Memory B cell (primary cell): ENCODE measurements around the gene ACAA1.
A peak's percentile ranks its signal among the peaks of the same experiment; 100 is the strongest.
"Not testable (repeated sequence)": the region's sequence is repeated elsewhere in the genome, so short reads cannot be mapped to it uniquely, and the experiment has no call there.

Experiments
- ATAC-seq: fragments of 150-1000 bp; cut with Tn5 transposase; 2 replicates; pipeline ENCODE4 v1.10.0; 2021; ENCODE audit warnings: low read depth, mild to moderate bottlenecking, moderate library complexity
- DNase-seq, 2 donors: peaks; one replicate each; pipeline ENCODE4 v3.0.0; 2022; ENCODE audit warnings: low spot score in 2 of 2
- H3K27ac Mint-ChIP-seq: one replicate; pipeline ENCODE4 v1.8.0; 2022; ENCODE audit warnings: mild to moderate bottlenecking, moderate library complexity, mixed read lengths
- H3K27me3 Mint-ChIP-seq: one replicate; pipeline ENCODE4 v1.8.0; 2022; ENCODE audit warnings: mixed read lengths
- H3K36me3 Mint-ChIP-seq: one replicate; pipeline ENCODE4 v1.8.0; 2022; ENCODE audit warnings: mild to moderate bottlenecking, mixed read lengths
- H3K4me1 Mint-ChIP-seq: one replicate; pipeline ENCODE4 v1.8.0; 2022; ENCODE audit warnings: mixed read lengths
- H3K4me3 Mint-ChIP-seq: one replicate; pipeline ENCODE4 v1.8.0; 2022; ENCODE audit warnings: mild to moderate bottlenecking, moderate library complexity, mixed read lengths
- H3K9me3 Mint-ChIP-seq: one replicate; pipeline ENCODE4 v1.8.0; 2022; ENCODE audit warnings: mixed read lengths

ACAA1 gene

DNA sequence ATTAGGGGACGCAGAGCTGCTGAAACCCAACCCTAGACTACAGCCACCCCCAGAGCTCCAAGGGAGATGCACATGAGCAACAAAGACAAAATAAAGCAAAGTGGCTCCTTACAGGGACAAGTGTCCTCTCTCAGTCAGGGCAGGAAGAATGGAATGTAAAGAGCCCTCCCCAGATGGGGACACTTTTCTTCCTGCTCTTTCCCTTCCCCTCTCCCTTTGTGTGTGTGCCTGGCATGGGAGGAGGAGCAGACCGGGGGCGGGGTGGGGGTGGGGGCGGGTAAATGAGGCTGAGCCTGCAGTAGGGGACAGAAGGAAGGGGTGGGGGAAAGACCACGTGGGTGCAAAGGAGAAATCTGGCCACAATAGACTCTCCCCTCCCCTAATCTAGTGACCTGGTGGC is 37.4 kb downstream of the ACAA1 start:
- ATAC-seq (no peak), DNase-seq (no peak)
- Mint-ChIP-seq H3K27ac (no peak overlapping the region), H3K9me3 (peaks cover 2% of the 10 kb centered on the region), H3K36me3 (peaks cover 2% of the 10 kb centered on the region), H3K4me1 (peaks cover 12% of the 10 kb centered on the region), H3K4me3 (no peak overlapping the region), H3K27me3 (peaks cover 13% of the 10 kb centered on the region)

DNA sequence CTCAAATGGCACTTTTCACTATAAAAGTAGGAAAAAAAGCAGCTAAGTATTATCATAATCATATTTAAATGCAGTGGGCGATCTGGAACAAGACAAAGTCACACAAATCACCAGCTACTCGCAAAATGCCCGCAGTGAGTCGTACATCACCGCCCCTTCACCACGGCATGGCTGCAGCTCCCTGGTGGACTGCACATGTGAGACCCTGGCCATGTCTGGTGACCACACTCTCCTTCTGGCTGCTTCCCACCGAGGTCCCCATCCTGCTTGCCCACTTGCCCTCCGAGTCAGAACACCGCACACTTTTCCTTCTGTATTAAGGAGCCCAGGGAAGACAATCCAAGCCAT is 38.6 kb downstream of the ACAA1 start:
- Mint-ChIP-seq H3K27me3 (peaks cover 14% of the 10 kb centered on the region), H3K27ac (no peak overlapping the region), H3K4me3 (no peak overlapping the region), H3K9me3 (no peaks in the 10 kb centered on the region), H3K36me3 (no peaks in the 10 kb centered on the region), H3K4me1 (peaks cover 12% of the 10 kb centered on the region)
- DNase-seq = no peak
- ATAC-seq = no peak

DNA sequence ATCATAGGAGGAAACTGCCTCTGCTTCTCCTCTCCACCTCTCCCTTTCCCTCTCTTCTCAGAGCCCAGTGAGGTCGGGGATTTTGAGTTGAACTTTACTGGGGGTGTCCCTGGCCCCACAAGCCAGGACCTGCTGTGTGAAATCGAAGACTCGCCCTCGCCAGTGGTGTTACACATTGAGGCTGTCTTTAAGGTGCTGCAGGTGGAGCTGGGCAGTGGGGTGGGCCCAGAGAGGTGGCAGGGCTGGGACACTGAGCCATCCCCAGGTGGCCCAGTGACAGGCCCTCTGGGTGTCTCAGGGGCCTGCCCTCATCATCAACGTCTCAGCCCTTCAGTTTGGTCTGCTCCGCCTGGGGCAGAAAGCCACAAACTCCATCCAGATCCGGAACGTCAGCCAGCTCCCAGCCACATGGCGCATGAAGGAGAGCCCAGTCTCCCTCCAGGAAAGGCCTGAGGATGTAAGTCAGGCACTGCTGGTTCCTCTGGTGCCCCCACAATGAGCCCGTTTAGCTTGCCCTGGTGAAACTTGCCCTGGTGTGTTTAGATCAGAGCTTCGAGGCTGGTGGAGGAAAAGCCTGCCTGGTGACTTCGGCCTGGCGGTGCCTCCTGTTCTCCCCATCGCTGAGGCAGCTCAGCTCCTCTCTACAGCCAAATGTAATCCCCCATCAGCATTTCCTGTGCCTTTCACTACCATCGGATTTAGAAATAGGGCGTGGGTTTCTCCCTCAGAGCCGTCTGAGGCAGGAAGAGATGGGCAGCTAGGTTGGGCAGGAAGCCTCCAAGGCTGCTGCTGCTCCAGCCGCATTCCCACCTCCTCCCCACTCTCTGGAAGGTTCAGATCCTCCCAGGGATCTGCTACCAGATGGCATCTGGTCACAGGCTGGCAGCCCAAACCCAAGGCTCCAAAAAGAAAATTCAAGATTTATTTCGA is 39.2 kb downstream of the ACAA1 start:
- peaks cover 16% of the 10 kb centered on the region for H3K27me3 Mint-ChIP-seq
- H3K27ac Mint-ChIP-seq = no peak overlapping the region
- no peak for ATAC-seq
- peaks cover 10% of the 10 kb centered on the region for H3K4me1 Mint-ChIP-seq
- no peaks in the 10 kb centered on the region for H3K9me3 Mint-ChIP-seq
- no peak overlapping the region for H3K4me3 Mint-ChIP-seq
- no peak for DNase-seq
- H3K36me3 Mint-ChIP-seq = no peaks in the 10 kb centered on the region

DNA sequence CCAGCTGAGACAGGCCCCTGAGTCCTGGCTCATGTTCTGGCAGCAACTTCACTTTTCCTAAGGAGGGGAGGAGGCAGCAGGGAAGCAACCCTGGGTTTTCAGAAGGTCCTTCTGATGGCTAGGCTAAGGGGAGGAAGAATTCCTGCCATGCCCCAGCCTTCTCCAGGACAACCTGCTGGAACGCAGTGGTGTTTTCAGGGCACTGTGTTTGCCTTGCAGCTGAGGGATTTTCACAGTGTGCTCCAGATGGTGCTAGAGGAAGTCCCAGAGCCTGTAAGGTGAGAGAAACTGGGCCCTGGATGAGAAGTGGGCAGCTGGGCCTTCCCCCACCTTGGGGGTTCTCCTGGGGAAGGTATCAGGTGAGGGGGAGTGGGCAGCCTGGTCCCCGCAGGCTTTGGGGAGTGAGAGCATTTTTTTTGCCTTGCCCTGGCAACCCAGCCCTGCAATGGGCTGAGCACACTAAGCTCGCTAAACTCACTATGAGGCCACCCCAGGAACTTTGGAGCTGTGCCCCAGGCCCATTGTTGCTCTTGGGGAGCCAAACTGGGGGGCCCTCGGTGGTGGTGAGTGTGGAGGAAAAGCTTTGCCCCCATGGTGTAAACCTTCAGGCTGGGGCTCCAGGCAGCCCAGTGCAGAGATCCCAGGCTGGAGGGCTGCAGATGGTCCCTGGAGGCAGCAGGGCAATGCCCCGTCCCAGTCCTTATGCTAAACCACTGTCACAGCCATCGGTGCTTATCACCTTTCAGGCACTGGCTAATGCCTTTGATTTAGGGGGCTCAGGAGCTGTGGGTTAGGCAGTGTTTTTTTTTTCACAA is 41.1 kb downstream of the ACAA1 start:
- Mint-ChIP-seq H3K9me3 (no peaks in the 10 kb centered on the region), H3K36me3 (no peaks in the 10 kb centered on the region), H3K4me1 (peaks cover 7% of the 10 kb centered on the region), H3K27me3 (peaks cover 16% of the 10 kb centered on the region), H3K27ac (no peak overlapping the region), H3K4me3 (no peak overlapping the region)
- ATAC-seq (no peak), DNase-seq (no peak)

DNA sequence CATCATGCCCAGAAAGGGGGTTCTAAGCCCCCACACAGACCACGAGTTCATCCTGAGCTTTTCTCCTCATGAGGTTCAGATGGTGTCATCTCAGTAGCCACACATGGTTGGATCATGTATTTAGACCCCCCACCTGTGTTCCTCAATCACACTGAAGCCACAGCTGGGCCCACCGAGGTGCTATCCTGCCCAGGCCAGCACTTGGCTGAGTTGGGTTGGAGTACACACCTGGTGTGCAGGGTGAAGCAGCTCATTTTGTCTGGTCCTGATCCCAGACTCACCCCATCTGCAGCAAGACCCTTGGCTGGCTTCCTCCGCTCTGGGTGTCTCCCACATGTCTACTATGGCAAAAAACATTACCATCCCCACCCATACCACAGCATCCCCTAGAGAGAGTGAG is 41.9 kb downstream of the ACAA1 start:
- ATAC-seq = no peak
- DNase-seq = no peak
- no peak overlapping the region for H3K4me3 Mint-ChIP-seq
- no peaks in the 10 kb centered on the region for H3K9me3 Mint-ChIP-seq
- H3K27me3 Mint-ChIP-seq = peaks cover 16% of the 10 kb centered on the region
- peaks cover 7% of the 10 kb centered on the region for H3K4me1 Mint-ChIP-seq
- no peak overlapping the region for H3K27ac Mint-ChIP-seq
- H3K36me3 Mint-ChIP-seq = no peaks in the 10 kb centered on the region

DNA sequence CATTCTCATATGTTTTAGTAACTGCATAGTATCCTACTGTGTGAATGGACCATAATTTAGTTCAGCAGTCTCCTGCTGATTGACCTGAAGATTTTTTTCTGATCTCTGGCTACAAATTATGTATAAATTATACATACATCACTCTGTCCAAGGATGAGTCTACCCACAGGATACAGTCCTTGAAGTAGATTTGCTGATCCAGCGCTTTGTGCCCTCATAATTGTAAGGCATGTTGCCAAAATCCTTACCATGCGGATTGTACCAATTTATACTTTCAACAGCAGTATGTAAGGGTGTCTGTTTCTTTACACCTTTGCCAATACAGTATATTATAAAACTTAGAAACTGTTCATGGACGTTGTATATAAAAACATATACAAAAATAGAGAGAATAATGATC is 46.5 kb downstream of the ACAA1 start:
- Mint-ChIP-seq H3K27ac (no peak overlapping the region), H3K4me1 (peaks cover 7% of the 10 kb centered on the region), H3K4me3 (no peak overlapping the region), H3K27me3 (peaks cover 11% of the 10 kb centered on the region), H3K36me3 (no peaks in the 10 kb centered on the region), H3K9me3 (no peaks in the 10 kb centered on the region)
- DNase-seq (no peak), ATAC-seq (no peak)

DNA sequence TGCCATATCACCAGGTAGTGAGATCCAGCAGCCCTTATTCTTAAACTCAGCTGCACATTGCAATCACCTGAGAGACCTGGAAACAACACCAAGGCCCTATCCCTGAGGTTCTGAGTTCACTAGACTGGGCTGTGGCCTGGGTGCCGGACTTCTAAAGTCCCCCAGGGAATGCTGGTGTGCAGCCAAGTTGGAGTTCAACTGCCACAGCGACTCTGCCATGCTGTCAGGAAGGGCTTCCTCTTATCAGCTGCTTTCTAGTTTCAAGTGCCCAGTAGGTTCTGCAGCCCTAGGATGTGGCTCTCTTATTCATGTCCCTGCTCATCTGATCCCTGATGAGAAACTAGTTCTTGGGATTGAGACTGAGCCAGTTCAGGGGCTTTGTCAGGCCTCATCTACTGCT is 47.8 kb downstream of the ACAA1 start:
- H3K4me3 Mint-ChIP-seq = no peak overlapping the region
- peaks cover 7% of the 10 kb centered on the region for H3K4me1 Mint-ChIP-seq
- H3K9me3 Mint-ChIP-seq = peaks cover 2% of the 10 kb centered on the region
- H3K27me3 Mint-ChIP-seq = peaks cover 2% of the 10 kb centered on the region
- no peak overlapping the region for H3K27ac Mint-ChIP-seq
- peaks cover 2% of the 10 kb centered on the region for H3K36me3 Mint-ChIP-seq
- DNase-seq (no peak), ATAC-seq (no peak)

DNA sequence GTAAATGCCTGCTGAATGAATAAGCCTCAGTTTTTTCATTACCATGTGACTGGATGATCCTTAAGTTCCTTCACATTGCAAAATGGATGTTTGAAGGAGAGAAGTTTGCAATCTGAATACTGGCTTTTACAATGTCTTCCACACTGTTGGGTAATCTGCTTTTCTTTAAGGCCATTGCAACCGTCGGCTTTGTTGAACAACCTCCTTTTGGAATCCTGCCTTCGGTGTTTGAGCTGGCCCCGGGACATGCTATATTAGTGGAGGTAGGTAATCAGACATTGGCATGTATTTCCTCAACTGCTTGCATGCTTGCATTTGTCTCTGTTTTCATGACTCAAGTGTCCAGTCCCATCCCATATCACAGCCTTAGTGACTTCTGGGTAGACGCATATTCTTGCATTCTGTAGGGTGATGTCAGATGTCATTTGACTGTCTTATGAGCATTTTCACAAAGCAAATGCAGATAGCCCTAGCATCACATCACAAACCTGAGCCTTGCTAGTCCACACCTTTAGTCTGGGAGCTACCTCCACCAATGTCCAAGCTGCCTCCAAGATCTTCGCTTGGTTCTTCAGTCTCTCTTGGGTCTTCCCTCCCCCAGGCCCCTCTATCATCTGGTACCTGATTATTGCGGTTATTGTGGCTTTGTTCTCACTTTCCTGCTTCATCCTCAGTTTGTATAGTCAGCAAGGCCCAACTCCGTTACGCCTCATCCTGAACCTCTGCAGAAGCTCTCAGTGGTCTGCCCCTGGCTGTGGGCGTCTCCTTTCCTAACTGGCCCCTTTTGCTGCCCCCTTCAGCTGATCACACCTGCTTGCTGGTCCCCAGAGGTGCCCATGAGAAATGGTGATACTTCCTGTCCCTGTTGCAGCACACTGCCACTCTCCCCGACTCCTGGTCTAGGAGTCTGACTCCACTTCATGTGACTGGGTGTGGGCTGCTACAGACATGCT is 48.5 kb downstream of the ACAA1 start:
- H3K4me3 Mint-ChIP-seq = no peak overlapping the region
- H3K4me1 Mint-ChIP-seq = peaks cover 7% of the 10 kb centered on the region
- no peak for DNase-seq
- ATAC-seq = no peak
- H3K9me3 Mint-ChIP-seq = peaks cover 5% of the 10 kb centered on the region
- H3K27me3 Mint-ChIP-seq = peaks cover 2% of the 10 kb centered on the region
- H3K36me3 Mint-ChIP-seq = peaks cover 5% of the 10 kb centered on the region
- H3K27ac Mint-ChIP-seq = no peak overlapping the region

DNA sequence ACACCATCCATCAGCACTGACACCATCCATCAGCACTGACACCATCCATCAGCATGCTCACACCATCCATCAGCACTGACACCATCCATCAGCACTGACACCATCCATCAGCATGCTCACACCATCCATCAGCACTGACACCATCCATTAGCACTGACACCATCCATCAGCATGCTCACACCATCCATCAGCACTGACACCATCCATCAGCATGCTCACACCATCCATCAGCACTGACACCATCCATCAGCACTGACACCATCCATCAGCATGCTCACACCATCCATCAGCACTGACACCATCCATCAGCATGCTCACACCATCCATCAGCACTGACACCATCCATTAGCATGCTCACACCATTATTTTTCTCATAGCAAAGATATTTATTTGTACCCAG is 49.6 kb downstream of the ACAA1 start:
- H3K27ac Mint-ChIP-seq, H3K27me3 Mint-ChIP-seq, H3K4me3 Mint-ChIP-seq, H3K36me3 Mint-ChIP-seq, H3K9me3 Mint-ChIP-seq, ATAC-seq, H3K4me1 Mint-ChIP-seq, DNase-seq: not testable (repeated sequence)

DNA sequence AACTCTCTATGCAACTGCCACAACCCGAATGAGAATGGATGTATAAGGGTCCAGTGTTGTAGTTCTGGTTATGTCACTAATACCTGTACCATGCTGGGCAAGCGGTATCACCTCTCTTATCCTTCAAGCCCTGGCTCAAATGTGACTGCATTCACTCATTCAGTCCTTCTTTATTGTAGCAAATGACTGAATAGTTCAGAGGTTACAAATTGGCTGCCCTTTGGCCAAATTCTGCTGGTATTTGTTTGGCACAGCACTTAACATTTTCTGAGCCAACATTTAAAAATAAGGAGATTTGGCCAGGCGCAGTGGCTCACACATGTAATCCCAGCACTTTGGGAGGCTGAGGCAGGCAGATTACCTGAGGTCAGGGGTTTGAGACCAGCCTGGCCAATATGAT is 50.4 kb downstream of the ACAA1 start:
- H3K4me1 Mint-ChIP-seq = peaks cover 3% of the 10 kb centered on the region
- no peak for ATAC-seq
- H3K4me3 Mint-ChIP-seq = no peak overlapping the region
- no peak for DNase-seq
- peaks cover 5% of the 10 kb centered on the region for H3K9me3 Mint-ChIP-seq
- peaks cover 5% of the 10 kb centered on the region for H3K36me3 Mint-ChIP-seq
- H3K27me3 Mint-ChIP-seq = no peaks in the 10 kb centered on the region
- no peak overlapping the region for H3K27ac Mint-ChIP-seq

DNA sequence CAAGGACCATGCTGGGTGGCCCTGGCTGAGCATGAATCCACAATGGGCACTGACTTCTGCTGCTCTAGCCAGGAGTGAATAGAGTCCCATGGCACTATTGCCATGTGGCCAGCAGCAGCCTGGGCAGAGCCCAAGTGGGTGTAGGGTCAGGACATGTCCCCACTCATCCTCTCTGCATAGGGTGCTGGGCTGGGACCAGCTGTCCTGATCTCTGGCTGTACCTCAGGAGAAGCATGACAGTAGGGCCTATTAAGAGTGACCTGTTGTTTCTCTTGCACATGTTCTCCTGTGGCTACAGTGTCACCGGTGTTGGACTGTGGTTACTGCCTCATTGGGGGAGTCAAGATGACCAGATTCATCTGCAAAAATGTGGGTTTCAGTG is 51.0 kb downstream of the ACAA1 start:
- no peak for DNase-seq
- H3K36me3 Mint-ChIP-seq = peaks cover 5% of the 10 kb centered on the region

DNA sequence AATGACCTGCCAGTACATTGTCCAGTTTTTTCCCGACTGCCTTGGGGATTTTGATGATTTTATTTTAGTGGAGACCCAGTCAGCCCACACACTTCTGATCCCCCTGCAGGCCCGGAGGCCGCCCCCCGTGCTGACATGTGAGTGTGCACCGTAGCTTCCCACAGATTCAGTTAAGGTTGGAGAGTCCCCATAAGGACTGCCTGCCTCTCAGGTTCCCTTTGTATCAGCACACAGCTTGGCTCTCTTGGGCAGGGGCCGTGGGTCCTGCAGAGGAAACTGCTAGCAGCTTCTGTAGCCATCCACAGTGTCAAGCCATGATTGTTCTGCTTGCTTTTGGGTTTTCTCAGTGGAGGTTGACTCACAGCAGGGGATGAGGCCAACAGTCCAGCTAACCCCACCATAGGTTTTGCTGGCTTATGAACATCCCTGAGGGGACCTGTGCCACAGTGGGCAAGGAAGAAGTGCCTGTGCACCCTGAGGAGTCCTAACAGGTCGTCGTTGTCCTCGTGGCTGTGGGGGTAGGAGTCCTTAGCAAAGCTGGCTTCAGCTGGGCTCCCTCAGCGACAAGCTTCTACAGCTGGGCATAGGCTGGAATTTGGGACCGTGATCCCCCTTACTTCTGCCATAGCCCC is 51.5 kb downstream of the ACAA1 start:
- Mint-ChIP-seq H3K4me1 (no peaks in the 10 kb centered on the region), H3K9me3 (peaks cover 7% of the 10 kb centered on the region), H3K27me3 (peaks cover 2% of the 10 kb centered on the region), H3K4me3 (no peak overlapping the region), H3K36me3 (peaks cover 6% of the 10 kb centered on the region), H3K27ac (no peak overlapping the region)
- DNase-seq (no peak), ATAC-seq (peak; percentile 21)

More for the DNA sequence above, 51.0 kb downstream of the ACAA1 start:
- Mint-ChIP-seq H3K4me1 (no peaks in the 10 kb centered on the region), H3K27me3 (no peaks in the 10 kb centered on the region), H3K9me3 (peaks cover 5% of the 10 kb centered on the region), H3K4me3 (no peak overlapping the region), H3K27ac (no peak overlapping the region)
- no peak for ATAC-seq
